ENCODE data around the gene ENOX2.

Gene ENOX2

DNA sequence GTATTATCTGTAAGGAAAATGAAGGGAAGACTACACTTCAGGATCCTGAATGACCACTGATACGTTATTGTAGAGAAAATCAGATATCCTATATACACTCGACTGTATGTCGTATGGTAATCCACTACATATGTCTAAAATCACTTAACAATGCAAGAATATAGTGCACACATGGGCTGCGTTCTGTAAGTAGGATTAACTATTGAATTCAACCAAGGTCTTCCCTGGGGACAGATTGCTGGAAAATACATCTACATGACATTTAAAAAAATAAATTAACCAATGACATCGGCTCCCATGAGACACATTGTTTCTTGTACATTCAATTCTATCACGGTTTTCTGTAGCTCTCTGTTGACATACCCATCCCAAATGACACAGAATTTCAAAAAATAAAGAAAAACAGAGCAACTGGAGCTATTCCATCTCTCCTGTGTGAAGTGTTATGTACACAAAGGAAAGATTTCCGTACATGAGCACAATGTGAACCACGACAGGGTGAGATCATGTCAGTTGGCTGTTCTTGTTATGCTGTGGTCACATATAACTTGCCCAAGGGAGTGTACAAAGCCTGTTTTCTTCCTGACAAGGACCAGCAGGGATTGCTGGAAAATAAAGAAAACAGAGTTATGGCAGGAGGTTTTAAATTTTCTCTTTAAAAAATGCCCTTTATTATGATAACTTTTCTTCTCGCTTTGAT is 6.1 kb downstream of the ENOX2 start:
- H3K4me3 Mint-ChIP-seq: no peak overlapping the region
- ATAC-seq (replicated peaks) (no peak), DNase-seq (no peak)
- H3K9me3 Mint-ChIP-seq: no peaks in the 10 kb centered on the region
- H3K4me1 Mint-ChIP-seq: peaks cover 4 to 6% of the 10 kb centered on the region in 2 donors
- peaks cover 0 to 4% of the 10 kb centered on the region in 2 donors for H3K27me3 Mint-ChIP-seq
- no peak overlapping the region for H3K27ac Mint-ChIP-seq
- H3K36me3 Mint-ChIP-seq: peaks cover 9 to 15% of the 10 kb centered on the region in 2 donors

DNA sequence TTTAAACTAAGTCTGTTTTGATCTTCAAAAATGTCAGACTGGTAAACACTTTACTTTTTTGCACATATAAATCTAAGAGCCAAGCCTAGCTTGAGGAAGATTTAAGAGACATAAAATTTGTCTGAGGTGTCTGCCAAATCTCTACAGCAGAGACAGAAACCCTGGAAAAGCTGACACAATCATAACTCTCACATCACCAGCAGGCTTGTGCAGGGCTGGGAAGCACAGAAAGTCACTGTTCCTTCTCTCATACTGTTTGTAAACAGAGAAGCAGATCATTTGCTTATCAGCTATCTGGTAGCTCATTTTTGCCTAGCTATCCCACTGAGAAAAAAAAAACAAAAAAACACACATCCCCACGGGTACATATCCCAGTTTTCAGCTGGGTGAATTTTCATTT is 7.0 kb downstream of the ENOX2 start:
- Mint-ChIP-seq H3K27me3 (peaks cover 0 to 4% of the 10 kb centered on the region in 2 donors), H3K36me3 (peaks cover 9 to 15% of the 10 kb centered on the region in 2 donors), H3K9me3 (no peaks in the 10 kb centered on the region), H3K4me1 (peaks cover 0 to 4% of the 10 kb centered on the region in 2 donors), H3K4me3 (no peak overlapping the region), H3K27ac (no peak overlapping the region)
- ATAC-seq (replicated peaks): no peak
- no peak for DNase-seq

DNA sequence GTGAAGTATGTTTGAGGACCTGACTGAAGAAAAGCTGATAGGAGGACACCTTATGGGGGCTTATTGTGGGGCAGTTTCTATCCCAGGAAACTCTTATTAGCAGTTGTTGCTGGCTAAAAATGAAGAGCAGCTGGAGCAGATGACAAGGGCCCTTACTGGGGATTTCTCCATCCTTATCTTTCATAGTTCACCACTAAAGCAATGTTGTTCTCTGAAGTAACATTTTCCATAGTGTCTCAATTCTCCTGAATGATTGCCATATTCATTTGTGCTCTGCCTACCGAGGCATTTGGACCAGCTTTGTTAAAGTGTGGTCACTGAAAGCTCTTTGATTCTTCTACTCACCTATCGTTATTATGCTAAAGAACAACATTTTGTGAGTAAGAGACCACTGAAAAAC is 7.7 kb downstream of the ENOX2 start:
- H3K27ac Mint-ChIP-seq: no peak overlapping the region
- DNase-seq (no peak), ATAC-seq (replicated peaks) (no peak)
- no peak overlapping the region for H3K4me3 Mint-ChIP-seq
- H3K9me3 Mint-ChIP-seq: no peaks in the 10 kb centered on the region
- H3K36me3 Mint-ChIP-seq: peaks cover 9 to 11% of the 10 kb centered on the region in 2 donors
- H3K4me1 Mint-ChIP-seq: peaks cover 0 to 4% of the 10 kb centered on the region in 2 donors
- peaks cover 0 to 4% of the 10 kb centered on the region in 2 donors for H3K27me3 Mint-ChIP-seq

DNA sequence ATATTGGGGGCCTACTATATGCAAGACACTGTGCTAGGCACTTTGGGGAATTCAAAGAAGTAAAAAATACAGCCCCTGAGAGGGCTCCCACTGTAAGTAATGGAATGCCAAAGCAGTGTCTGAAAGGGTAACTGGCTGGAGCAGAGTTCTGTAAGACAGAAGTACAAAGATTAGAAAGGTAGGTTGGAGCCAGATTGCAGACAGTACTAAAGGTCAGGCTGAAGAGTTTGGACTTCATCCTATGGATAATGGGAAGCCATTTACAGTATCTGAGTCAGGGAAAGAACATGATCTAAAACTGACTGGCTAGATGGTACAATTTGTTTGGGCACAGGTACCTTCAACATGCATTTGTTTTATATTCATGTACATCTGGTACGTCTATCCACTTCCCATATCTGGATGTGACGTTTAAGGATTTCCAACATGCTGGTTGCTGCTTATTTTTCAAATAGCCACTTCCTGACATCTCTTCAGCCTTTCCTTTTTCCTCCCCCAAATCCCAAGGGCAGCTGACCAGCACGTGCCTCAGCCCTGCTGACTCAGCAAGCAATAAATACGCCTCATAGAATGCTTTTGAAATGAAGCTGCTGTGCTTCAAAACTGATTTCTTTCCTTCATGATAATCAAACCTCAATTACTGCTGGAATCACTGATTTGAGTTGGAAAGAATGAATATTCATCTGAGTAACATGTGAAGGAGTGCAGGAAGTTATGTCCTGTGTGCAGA is 9.5 kb downstream of the ENOX2 start:
- Mint-ChIP-seq H3K36me3 (peaks cover 7 to 8% of the 10 kb centered on the region in 2 donors), H3K4me1 (peaks cover 4 to 6% of the 10 kb centered on the region in 2 donors), H3K27ac (no peak overlapping the region), H3K9me3 (no peaks in the 10 kb centered on the region), H3K4me3 (no peak overlapping the region), H3K27me3 (peaks cover 0 to 4% of the 10 kb centered on the region in 2 donors)
- DNase-seq (no peak), ATAC-seq (replicated peaks) (no peak)

DNA sequence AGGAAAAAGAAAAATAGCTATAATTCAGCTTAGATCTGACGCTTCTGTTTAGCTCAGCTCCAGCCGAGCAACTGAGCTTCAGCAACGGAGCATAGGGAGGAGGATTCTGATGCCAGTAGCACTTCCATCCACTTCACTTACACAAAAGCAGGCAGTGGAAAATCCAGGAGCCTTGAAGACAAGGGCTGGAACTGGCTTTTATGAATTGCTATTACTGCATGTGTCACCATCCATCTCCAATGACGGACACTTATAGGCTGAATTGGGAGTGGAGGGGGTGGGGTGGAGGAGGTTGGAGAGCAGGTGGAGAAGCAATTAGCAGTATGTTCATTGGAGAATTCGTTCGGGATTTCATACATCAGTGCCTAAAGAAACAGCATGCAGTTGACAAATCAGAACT is 15.6 kb downstream of the ENOX2 start:
- ATAC-seq (replicated peaks): no peak
- Mint-ChIP-seq H3K9me3 (no peaks in the 10 kb centered on the region), H3K4me3 (no peak overlapping the region), H3K27me3 (peaks cover 0 to 2% of the 10 kb centered on the region in 2 donors), H3K27ac (no peak overlapping the region), H3K4me1 (peaks cover under 1 to 6% of the 10 kb centered on the region in 2 donors), H3K36me3 (peaks cover 0 to 1% of the 10 kb centered on the region in 2 donors)
- no peak for DNase-seq

DNA sequence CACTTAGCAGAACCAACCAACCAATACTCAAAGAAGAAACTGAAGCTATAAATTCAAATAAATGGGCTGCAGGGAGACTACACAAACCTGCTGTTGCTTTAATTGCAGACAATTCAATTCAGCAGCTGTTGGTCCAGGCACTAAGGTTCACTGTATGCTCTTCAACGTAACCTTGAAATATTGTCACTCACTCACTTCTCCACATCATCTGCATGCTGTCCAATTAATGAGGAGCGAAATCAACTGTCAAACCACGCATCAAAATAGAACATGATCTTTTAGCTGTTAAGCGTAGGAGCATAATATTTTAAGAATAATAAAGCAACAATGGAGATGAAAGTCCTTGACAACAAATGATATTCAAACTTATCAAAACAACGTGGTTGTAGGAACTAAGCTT is 17.0 kb downstream of the ENOX2 start:
- H3K4me1 Mint-ChIP-seq: peaks cover 1 to 6% of the 10 kb centered on the region in 2 donors
- H3K36me3 Mint-ChIP-seq: peaks cover 0 to 5% of the 10 kb centered on the region in 2 donors
- ATAC-seq (replicated peaks) (no peak), DNase-seq (no peak)
- H3K27ac Mint-ChIP-seq: no peak overlapping the region
- no peaks in the 10 kb centered on the region for H3K27me3 Mint-ChIP-seq
- no peaks in the 10 kb centered on the region for H3K9me3 Mint-ChIP-seq
- no peak overlapping the region for H3K4me3 Mint-ChIP-seq

DNA sequence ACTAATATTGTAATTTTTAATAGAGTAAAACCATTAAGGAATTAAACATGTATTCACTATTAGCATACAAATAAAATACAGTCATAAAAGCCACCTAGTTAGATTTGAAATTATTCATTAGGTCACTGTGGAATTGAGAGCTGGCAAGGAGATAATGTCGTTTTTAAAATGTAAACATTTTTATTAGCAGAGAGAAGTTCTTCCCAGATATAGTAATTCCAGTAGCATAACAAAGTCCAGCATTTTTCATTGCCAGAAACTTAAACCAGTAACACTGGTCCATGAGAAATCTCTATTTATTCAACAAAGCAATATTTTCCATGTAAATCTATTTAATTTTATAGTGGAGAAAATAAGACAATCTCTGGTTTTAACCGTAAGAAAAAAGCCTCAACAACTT is 17.5 kb downstream of the ENOX2 start:
- Mint-ChIP-seq H3K4me1 (peaks cover 1 to 6% of the 10 kb centered on the region in 2 donors), H3K36me3 (peaks cover 0 to 5% of the 10 kb centered on the region in 2 donors), H3K27me3 (no peaks in the 10 kb centered on the region), H3K9me3 (no peaks in the 10 kb centered on the region), H3K4me3 (no peak overlapping the region), H3K27ac (no peak overlapping the region)
- ATAC-seq (replicated peaks) (no peak), DNase-seq (no peak)

DNA sequence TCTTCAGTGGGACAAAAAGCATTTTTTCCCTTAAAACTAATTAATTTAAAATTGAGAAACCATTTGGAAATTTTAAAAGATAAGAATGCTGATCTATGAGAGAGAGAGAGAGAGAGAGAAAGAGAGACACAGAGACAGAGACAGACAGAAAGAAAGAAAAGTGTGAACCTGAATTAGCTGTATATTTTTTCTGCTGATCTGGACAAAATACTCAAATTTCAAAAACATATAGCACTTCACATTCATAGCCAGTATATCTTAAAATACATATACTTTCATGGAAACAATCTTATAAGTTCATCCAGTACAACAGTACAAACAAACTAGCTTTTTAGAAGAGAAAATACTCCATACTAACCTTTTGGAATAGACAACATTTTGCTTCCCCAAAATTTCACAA is 18.4 kb downstream of the ENOX2 start:
- Mint-ChIP-seq H3K27me3 (no peaks in the 10 kb centered on the region), H3K9me3 (no peaks in the 10 kb centered on the region), H3K36me3 (peaks cover 0 to 5% of the 10 kb centered on the region in 2 donors), H3K4me1 (peaks cover 0 to 1% of the 10 kb centered on the region in 2 donors), H3K4me3 (no peak overlapping the region), H3K27ac (no peak overlapping the region)
- no peak for ATAC-seq (replicated peaks)
- no peak for DNase-seq

DNA sequence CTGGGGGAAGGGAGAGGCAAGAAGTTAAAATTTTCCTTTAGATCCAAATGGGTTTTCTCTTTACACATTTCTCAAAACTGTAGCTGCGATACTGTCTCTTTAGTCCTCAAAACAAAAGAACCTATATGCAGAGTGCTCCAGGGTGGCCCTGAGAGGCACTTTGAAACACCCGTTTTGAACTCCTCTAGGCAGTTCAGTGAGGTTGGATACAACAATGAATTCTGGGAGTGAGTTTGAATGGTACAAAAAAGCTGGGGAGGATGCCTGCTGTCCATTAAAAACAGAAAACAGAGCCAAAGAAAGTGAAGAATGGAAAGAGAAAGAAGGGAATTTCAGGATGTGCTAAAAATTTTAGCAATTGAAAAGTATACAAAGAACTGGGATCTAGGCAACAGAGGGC is 23.1 kb downstream of the ENOX2 start:
- Mint-ChIP-seq H3K27ac (no peak overlapping the region), H3K27me3 (no peaks in the 10 kb centered on the region), H3K4me1 (peaks cover 0 to 1% of the 10 kb centered on the region in 2 donors), H3K36me3 (peaks cover 8 to 12% of the 10 kb centered on the region in 2 donors), H3K9me3 (peaks cover 0 to 4% of the 10 kb centered on the region in 2 donors), H3K4me3 (no peak overlapping the region)
- ATAC-seq (replicated peaks) (no peak), DNase-seq (no peak)

DNA sequence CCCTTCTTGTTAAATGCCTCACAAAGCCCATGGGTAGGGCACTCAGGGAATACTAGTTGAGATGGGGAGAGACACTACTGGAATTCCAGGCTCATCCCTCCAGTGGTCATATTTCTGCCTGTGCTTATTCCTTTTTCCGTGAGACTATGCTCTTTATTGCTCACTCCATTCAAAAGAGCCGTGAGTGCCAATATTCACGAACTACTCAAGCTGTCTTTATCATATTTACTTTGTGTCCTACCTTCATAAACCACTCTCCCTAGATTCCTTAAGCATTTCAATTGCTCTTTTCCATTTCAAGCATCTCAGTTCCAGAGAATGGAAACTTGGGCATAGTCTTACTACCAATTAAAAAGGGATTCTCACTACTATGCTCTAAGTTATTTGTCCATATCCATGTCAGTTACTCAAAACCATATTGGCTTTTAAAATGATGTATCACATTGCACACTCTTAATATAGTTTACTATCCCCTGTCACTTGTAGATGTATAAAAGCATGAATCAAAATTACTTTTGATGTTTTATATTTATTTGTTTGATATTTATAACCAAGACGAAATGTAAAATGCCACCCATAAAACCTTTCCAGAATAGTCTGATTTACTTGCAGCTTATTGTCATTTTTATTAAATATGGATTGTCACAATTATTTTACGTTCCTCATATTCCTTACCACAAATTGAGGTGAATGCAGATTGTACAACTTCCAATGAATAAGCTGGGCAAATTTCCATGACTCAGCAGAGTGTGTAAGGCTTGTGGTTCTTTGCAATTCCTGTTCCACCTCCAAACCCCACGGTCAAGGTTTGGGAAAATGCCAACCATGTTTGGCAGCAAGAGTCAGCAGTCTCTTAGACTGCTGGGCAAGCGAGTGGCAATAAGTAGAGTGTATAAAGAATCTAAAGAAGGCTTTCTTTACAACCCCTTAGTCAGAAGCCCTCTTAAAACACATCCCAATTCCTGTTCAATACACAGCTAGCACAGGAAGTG is 24.4 kb downstream of the ENOX2 start:
- Mint-ChIP-seq H3K4me3 (no peak overlapping the region), H3K4me1 (peaks cover 0 to 1% of the 10 kb centered on the region in 2 donors), H3K27ac (no peak overlapping the region), H3K36me3 (peaks cover 12 to 19% of the 10 kb centered on the region in 2 donors), H3K9me3 (peaks cover 0 to 11% of the 10 kb centered on the region in 2 donors), H3K27me3 (no peaks in the 10 kb centered on the region)
- DNase-seq (no peak), ATAC-seq (replicated peaks) (no peak)

DNA sequence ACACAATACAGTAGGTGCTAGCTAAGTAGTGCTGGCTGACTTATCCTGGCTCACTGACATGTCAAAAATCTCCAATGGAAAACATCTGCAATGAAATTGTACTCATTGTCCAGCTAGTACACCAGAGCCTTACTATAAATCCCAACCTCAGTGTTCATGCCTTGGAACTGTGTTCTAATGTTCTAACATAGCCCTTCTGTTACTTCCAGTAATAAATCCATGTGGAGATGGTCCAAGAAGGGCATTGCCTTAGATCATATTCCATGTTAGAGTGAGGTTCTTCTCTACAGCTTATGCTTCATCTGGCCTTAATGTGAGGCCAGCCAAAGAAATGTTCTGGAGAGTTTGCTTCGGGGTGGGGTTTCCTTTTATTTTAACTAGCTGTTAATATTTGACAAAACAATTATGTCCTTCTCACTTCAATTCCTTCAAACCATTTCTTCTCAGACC is 25.1 kb downstream of the ENOX2 start:
- Mint-ChIP-seq H3K36me3 (peaks cover 12 to 21% of the 10 kb centered on the region in 2 donors), H3K27ac (no peak overlapping the region), H3K9me3 (peaks cover 0 to 12% of the 10 kb centered on the region in 2 donors), H3K4me1 (peaks cover 0 to 1% of the 10 kb centered on the region in 2 donors), H3K27me3 (no peaks in the 10 kb centered on the region), H3K4me3 (no peak overlapping the region)
- no peak for ATAC-seq (replicated peaks)
- no peak for DNase-seq

DNA sequence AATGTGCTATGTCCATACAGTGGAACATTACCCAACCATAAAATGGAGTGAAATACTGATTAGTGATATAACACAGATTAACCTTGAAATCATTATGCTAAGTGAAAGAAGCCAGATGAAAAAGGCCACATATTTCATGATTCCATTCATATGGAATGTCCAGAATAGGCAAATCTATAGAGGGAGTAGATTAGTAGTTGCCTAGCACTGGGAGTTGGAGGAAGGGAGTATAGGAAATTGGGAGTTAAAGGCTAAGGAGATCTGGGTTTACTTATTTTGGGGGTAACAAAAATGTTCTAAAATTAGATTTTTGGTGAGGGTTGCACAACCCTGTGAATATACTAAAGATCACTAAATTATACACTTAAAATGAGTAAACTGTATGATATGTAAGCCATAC is 26.8 kb downstream of the ENOX2 start:
- H3K9me3 Mint-ChIP-seq: peaks cover 0 to 12% of the 10 kb centered on the region in 2 donors
- H3K4me1 Mint-ChIP-seq: no peaks in the 10 kb centered on the region
- no peak overlapping the region for H3K27ac Mint-ChIP-seq
- no peak for ATAC-seq (replicated peaks)
- H3K36me3 Mint-ChIP-seq: peaks cover 6 to 21% of the 10 kb centered on the region in 2 donors
- peaks cover 0 to 3% of the 10 kb centered on the region in 2 donors for H3K27me3 Mint-ChIP-seq
- DNase-seq: no peak
- H3K4me3 Mint-ChIP-seq: no peak overlapping the region

DNA sequence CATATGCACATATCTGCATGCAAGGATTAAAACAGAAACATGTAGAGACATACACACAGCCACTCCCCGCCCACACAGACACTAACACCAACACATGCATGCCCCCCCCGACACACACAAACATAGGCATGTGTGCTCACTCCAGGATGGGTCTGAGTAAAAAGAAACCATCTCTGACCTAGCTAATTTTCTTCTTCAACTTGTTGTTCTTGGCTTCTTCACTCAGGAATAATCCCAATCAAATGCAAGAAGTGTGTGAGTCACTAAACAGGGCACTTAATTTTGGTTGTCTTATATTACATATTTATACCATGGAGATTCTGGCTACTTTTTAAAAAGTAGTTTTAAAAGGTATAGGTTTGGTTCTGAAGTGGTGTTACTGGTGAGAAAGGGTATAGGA is 28.3 kb downstream of the ENOX2 start:
- Mint-ChIP-seq H3K4me3 (no peak overlapping the region), H3K27ac (no peak overlapping the region), H3K36me3 (peaks cover 6 to 21% of the 10 kb centered on the region in 2 donors), H3K4me1 (no peaks in the 10 kb centered on the region), H3K27me3 (peaks cover 0 to 4% of the 10 kb centered on the region in 2 donors), H3K9me3 (peaks cover 0 to 12% of the 10 kb centered on the region in 2 donors)
- DNase-seq: no peak
- ATAC-seq (replicated peaks): no peak

DNA sequence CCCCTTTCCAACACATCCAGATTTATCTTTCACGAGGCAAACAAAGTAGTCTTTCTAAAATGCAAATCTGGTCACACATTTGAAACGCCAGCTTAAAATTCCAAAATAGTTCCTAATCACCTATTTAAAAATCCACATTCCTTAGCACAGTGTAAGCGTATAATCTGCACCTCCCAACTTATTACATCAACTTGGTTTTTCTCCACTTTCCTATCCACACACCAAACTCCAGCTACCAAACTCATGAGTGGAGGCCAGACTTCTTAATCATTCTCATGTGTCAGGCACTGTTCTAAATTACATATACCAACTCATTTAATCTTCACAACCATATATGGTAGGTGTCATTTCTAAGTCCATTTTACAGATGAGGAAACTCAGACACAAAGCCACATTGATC is 33.8 kb downstream of the ENOX2 start:
- H3K4me1 Mint-ChIP-seq: no peaks in the 10 kb centered on the region
- peaks cover 0 to 7% of the 10 kb centered on the region in 2 donors for H3K9me3 Mint-ChIP-seq
- no peak overlapping the region for H3K27ac Mint-ChIP-seq
- H3K36me3 Mint-ChIP-seq: peaks cover 0 to 8% of the 10 kb centered on the region in 2 donors
- H3K4me3 Mint-ChIP-seq: no peak overlapping the region
- ATAC-seq (replicated peaks) (no peak), DNase-seq (no peak)
- H3K27me3 Mint-ChIP-seq: peaks cover 0 to 4% of the 10 kb centered on the region in 2 donors

Measured in stimulated activated naive B cell treated with anti-CD40 and anti-IgM and Interleukin-4, amounts not matched to agents 10 μg/mL and 1 μg/mL and 100 μg/mL, for 72 hours (primary cell).